ENCODE results near the gene PPP1R7.

DNA sequence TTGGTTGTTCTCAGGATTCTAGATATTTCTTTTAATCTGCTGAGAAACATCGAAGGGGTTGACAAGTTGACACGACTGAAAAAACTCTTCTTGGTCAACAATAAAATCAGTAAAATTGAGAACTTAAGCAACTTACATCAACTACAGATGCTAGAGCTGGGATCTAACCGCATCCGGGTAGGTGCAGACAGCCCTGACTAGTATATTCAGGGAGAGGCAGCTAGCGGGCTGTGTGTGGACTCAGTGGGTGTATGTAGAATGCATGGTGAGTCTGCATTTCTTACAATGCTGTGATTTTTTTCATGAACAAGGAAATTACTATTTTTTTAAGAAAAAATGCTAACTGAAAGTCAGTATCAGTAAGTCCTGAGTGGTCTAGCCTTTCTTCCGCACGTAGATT is 10.1 kb downstream of the PPP1R7 start:
- TF ChIP-seq POLR2AphosphoS5 (IDR thresholded peaks at IDR 0.05) = no peak
- TF ChIP-seq, protein P1, sequence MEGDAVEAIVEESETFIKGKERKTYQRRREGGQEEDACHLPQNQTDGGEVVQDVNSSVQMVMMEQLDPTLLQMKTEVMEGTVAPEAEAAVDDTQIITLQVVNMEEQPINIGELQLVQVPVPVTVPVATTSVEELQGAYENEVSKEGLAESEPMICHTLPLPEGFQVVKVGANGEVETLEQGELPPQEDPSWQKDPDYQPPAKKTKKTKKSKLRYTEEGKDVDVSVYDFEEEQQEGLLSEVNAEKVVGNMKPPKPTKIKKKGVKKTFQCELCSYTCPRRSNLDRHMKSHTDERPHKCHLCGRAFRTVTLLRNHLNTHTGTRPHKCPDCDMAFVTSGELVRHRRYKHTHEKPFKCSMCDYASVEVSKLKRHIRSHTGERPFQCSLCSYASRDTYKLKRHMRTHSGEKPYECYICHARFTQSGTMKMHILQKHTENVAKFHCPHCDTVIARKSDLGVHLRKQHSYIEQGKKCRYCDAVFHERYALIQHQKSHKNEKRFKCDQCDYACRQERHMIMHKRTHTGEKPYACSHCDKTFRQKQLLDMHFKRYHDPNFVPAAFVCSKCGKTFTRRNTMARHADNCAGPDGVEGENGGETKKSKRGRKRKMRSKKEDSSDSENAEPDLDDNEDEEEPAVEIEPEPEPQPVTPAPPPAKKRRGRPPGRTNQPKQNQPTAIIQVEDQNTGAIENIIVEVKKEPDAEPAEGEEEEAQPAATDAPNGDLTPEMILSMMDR (IDR thresholded peaks at IDR 0.05) = no peak
